SK-N-SH treated with all-trans-retinoic acid at 6 μM for 48 hours (cell line): ENCODE measurements around the gene MAP7.

ENCODE experiments used
- ATAC-seq: fragments of 200-7000 bp; cut with Tn5 transposase; 3 replicates; pipeline ENCODE4 v1.9.1; 2020; ENCODE audit warnings: mild to moderate bottlenecking, moderate library complexity
- ARNTL ChIP-seq: fragments of 450-650 bp; formaldehyde crosslinking; IDR thresholded peaks from 2 replicates; pipeline ENCODE4 v1.5.0; 2020; ENCODE audit warnings: low read depth, mild to moderate bottlenecking, moderate library complexity, borderline replicate concordance
- BACH2 ChIP-seq: fragments of 250-450 bp; sonication (Bioruptor Pico); IDR thresholded peaks from 2 replicates; pipeline ENCODE4 v1.9.0; 2021; ENCODE audit warnings: mild to moderate bottlenecking, borderline replicate concordance
- CSDC2 ChIP-seq: fragments of 250-450 bp; sonication (Bioruptor Pico); IDR thresholded peaks from 2 replicates; pipeline ENCODE4 v1.5.0; 2020; ENCODE audit warnings: mild to moderate bottlenecking, moderate library complexity
- ESRRG ChIP-seq: fragments of 250-450 bp; sonication (Bioruptor Pico); IDR thresholded peaks from 2 replicates; pipeline ENCODE4 v1.6.1; 2021; ENCODE audit warnings: mild to moderate bottlenecking
- GLIS3 ChIP-seq: fragments of 250-450 bp; sonication (Bioruptor Pico); IDR thresholded peaks from 2 replicates; pipeline ENCODE4 v1.5.0; 2020; ENCODE audit warnings: mild to moderate bottlenecking, moderate library complexity
- ISL1 ChIP-seq: fragments of 250-450 bp; sonication (Bioruptor Pico); IDR thresholded peaks from 2 replicates; pipeline ENCODE4 v2.1.2; 2022; ENCODE audit warnings: mild to moderate bottlenecking, moderate library complexity
- OSR1 ChIP-seq: fragments of 250-450 bp; sonication (Bioruptor Pico); IDR thresholded peaks from 2 replicates; pipeline ENCODE4 v1.8.0; 2022; ENCODE audit warnings: moderate library complexity, mild to moderate bottlenecking, inconsistent platforms
- PATZ1 ChIP-seq: fragments of 250-450 bp; sonication (Bioruptor Pico); IDR thresholded peaks from 2 replicates; pipeline ENCODE4 v1.8.0; 2020; ENCODE audit warnings: mild to moderate bottlenecking, moderate library complexity, borderline replicate concordance
- RARB ChIP-seq: fragments of 250-450 bp; sonication (Bioruptor Pico); IDR thresholded peaks from 2 replicates; pipeline ENCODE4 v1.8.0; 2021; ENCODE audit warnings: mild to moderate bottlenecking, moderate library complexity
- SNAI2 ChIP-seq: fragments of 250-450 bp; sonication (Bioruptor Pico); IDR thresholded peaks from 2 replicates; pipeline ENCODE4 v1.5.0; 2020; ENCODE audit warnings: mild to moderate bottlenecking, moderate library complexity
- TOX ChIP-seq: fragments of 250-450 bp; sonication (Bioruptor Pico); IDR thresholded peaks from 2 replicates; pipeline ENCODE4 v1.8.0; 2021; ENCODE audit warnings: mild to moderate bottlenecking, moderate library complexity, borderline replicate concordance
- ZC3H10 ChIP-seq: fragments of 250-450 bp; sonication (Bioruptor Pico); IDR thresholded peaks from 2 replicates; pipeline ENCODE4 v1.5.1; 2021; ENCODE audit warnings: mild to moderate bottlenecking, moderate library complexity
- ZFP3 ChIP-seq: fragments of 250-450 bp; sonication (Bioruptor Pico); IDR thresholded peaks from 2 replicates; pipeline ENCODE4 v1.5.0; 2020; ENCODE audit warnings: mild to moderate bottlenecking, moderate library complexity
- ZNF70 ChIP-seq: fragments of 450-650 bp; formaldehyde crosslinking; IDR thresholded peaks from 2 replicates; pipeline ENCODE4 v1.5.0; 2020; ENCODE audit warnings: mild to moderate bottlenecking, moderate library complexity
- ZNF8 ChIP-seq: fragments of 450-650 bp; formaldehyde crosslinking; IDR thresholded peaks from 2 replicates; pipeline ENCODE4 v1.5.0; 2020; ENCODE audit warnings: mild to moderate bottlenecking, moderate library complexity
- TF ChIP-seq, protein P1 (sequence below): fragments of 250-450 bp; sonication (Bioruptor Pico); IDR thresholded peaks from 2 replicates; pipeline ENCODE4 v1.8.0; 2021; ENCODE audit warnings: low read depth, mild to moderate bottlenecking, moderate library complexity, borderline replicate concordance
- TF ChIP-seq, protein P2 (sequence below): fragments of 250-450 bp; sonication (Bioruptor Pico); IDR thresholded peaks from 2 replicates; pipeline ENCODE4 v1.5.0; 2020; ENCODE audit warnings: mild to moderate bottlenecking, moderate library complexity
- TF ChIP-seq, protein P3 (sequence below): fragments of 250-450 bp; sonication (Bioruptor Pico); IDR thresholded peaks from 2 replicates; pipeline ENCODE4 v1.5.1; 2020; ENCODE audit warnings: low read depth, mild to moderate bottlenecking, moderate library complexity

The MAP7 gene

GRCh38 chr6:136541395-136541794 is 8.8 kb downstream of the MAP7 start (continued):
- TF ChIP-seq OSR1 (no peak), GLIS3 (CRISPR knock-in tag) (no peak), ZNF8 (no peak), RARB (CRISPR knock-in tag) (no peak), PATZ1 (CRISPR knock-in tag) (no peak), ZFP3 (CRISPR knock-in tag) (no peak), TOX (CRISPR knock-in tag) (no peak), ZC3H10 (CRISPR knock-in tag) (no peak), BACH2 (no peak)
- TF ChIP-seq, all 23 proteins: peak for 0

GRCh38 chr6:136539967-136540652 is 10.1 kb downstream of the MAP7 start:
- no peak for ATAC-seq
- no peak for TF ChIP-seq SNAI2 (CRISPR knock-in tag)
- TF ChIP-seq ZNF8, result no peak
- TF ChIP-seq ZNF70 (CRISPR knock-in tag), result no peak
- no peak for TF ChIP-seq ZFP3 (CRISPR knock-in tag)
- no peak for TF ChIP-seq RARB (CRISPR knock-in tag)
- TF ChIP-seq CSDC2 (CRISPR knock-in tag), result no peak
- TF ChIP-seq ZC3H10 (CRISPR knock-in tag), result no peak
- no peak for TF ChIP-seq ESRRG (CRISPR knock-in tag)
- TF ChIP-seq ISL1 (CRISPR knock-in tag), result no peak
- TF ChIP-seq, protein P1, sequence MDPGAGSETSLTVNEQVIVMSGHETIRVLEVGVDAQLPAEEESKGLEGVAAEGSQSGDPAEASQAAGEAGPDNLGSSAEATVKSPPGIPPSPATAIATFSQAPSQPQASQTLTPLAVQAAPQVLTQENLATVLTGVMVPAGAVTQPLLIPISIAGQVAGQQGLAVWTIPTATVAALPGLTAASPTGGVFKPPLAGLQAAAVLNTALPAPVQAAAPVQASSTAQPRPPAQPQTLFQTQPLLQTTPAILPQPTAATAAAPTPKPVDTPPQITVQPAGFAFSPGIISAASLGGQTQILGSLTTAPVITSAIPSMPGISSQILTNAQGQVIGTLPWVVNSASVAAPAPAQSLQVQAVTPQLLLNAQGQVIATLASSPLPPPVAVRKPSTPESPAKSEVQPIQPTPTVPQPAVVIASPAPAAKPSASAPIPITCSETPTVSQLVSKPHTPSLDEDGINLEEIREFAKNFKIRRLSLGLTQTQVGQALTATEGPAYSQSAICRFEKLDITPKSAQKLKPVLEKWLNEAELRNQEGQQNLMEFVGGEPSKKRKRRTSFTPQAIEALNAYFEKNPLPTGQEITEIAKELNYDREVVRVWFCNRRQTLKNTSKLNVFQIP (CRISPR knock-in tag), result no peak
- TF ChIP-seq, protein P2, sequence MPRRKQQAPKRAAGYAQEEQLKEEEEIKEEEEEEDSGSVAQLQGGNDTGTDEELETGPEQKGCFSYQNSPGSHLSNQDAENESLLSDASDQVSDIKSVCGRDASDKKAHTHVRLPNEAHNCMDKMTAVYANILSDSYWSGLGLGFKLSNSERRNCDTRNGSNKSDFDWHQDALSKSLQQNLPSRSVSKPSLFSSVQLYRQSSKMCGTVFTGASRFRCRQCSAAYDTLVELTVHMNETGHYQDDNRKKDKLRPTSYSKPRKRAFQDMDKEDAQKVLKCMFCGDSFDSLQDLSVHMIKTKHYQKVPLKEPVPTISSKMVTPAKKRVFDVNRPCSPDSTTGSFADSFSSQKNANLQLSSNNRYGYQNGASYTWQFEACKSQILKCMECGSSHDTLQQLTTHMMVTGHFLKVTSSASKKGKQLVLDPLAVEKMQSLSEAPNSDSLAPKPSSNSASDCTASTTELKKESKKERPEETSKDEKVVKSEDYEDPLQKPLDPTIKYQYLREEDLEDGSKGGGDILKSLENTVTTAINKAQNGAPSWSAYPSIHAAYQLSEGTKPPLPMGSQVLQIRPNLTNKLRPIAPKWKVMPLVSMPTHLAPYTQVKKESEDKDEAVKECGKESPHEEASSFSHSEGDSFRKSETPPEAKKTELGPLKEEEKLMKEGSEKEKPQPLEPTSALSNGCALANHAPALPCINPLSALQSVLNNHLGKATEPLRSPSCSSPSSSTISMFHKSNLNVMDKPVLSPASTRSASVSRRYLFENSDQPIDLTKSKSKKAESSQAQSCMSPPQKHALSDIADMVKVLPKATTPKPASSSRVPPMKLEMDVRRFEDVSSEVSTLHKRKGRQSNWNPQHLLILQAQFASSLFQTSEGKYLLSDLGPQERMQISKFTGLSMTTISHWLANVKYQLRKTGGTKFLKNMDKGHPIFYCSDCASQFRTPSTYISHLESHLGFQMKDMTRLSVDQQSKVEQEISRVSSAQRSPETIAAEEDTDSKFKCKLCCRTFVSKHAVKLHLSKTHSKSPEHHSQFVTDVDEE (CRISPR knock-in tag), result no peak
- TF ChIP-seq GLIS3 (CRISPR knock-in tag), result no peak
- no peak for TF ChIP-seq TOX (CRISPR knock-in tag)
- TF ChIP-seq ARNTL (CRISPR knock-in tag), result no peak
- TF ChIP-seq, protein P3, sequence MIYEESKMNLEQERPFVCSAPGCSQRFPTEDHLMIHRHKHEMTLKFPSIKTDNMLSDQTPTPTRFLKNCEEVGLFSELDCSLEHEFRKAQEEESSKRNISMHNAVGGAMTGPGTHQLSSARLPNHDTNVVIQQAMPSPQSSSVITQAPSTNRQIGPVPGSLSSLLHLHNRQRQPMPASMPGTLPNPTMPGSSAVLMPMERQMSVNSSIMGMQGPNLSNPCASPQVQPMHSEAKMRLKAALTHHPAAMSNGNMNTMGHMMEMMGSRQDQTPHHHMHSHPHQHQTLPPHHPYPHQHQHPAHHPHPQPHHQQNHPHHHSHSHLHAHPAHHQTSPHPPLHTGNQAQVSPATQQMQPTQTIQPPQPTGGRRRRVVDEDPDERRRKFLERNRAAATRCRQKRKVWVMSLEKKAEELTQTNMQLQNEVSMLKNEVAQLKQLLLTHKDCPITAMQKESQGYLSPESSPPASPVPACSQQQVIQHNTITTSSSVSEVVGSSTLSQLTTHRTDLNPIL (CRISPR knock-in tag), result no peak

- ATAC-seq, result no peak
- TF ChIP-seq, protein P1 (CRISPR knock-in tag), result no peak
- TF ChIP-seq, protein P3 (CRISPR knock-in tag), result no peak
- TF ChIP-seq ARNTL (CRISPR knock-in tag), result no peak
- TF ChIP-seq SNAI2 (CRISPR knock-in tag), result no peak
Observed at GRCh38 chr6:136538836-136539235, 11.4 kb downstream of the MAP7 start.
